Measurements from ENCODE around the gene ICAM2.

- TF ChIP-seq NFIC (IDR thresholded peaks at IDR 0.05; ENCODE audit: borderline replicate concordance) (peak; percentile 44; the same call in 1 of the 2 replicates), ZBTB33 (IDR thresholded peaks at IDR 0.05; ENCODE audit: borderline replicate concordance, low read depth) (no peak), RAD21 (IDR thresholded peaks at IDR 0.05; ENCODE audit: low read length) (no peak), POLR2AphosphoS5 (IDR thresholded peaks at IDR 0.05; ENCODE audit: low read depth, low read length) (no peak), MAX (IDR thresholded peaks at IDR 0.05; ENCODE audit: low read depth) (no peak), SMC3 (IDR thresholded peaks at IDR 0.05; ENCODE audit: low read depth, low read length) (no peak), CTCF (IDR thresholded peaks at IDR 0.05) (no peak), REST (IDR thresholded peaks at IDR 0.05; ENCODE audit: low read depth, low read length) (no peak), MEF2A (IDR thresholded peaks at IDR 0.05; ENCODE audit: borderline replicate concordance, low read depth) (no peak), EP300 (IDR thresholded peaks at IDR 0.05; ENCODE audit: borderline replicate concordance in 1 of 2, low read depth in 1 of 2, low read length in 1 of 2) (no peak), MXI1 (IDR thresholded peaks at IDR 0.05; ENCODE audit: low read depth, low read length) (no peak), RXRA (IDR thresholded peaks at IDR 0.05; ENCODE audit: borderline replicate concordance, low read depth) (no peak), FOXM1 (IDR thresholded peaks at IDR 0.05; ENCODE audit: low read depth) (no peak)
Observed at GRCh38 chr17:63974594-63975192, 45.7 kb downstream of the ICAM2 start.

All from SK-N-SH (cell line).